ENCODE results near the gene SIRT3.

The SIRT3 gene

GRCh38 chr11:249062-249461 is 12.9 kb upstream of the SIRT3 start:
- CTCF ChIA-PET, result interaction anchor here (1.3 to 3.7 kb wide), 3 partner anchors 10 to 57 kb away, joined by 5 to 30 read pairs (median 28); partner anchors contain the start of genes IFITM2 and NLRP6
- Histone ChIP-seq H3K27ac (ENCODE audit: extremely low read depth, low read depth, low read length) (no peak overlapping the region), H3K9me3 (ENCODE audit: control insufficient read depth, insufficient read depth, low read depth, low read length) (no peaks in the 10 kb centered on the region), H3K4me1 (ENCODE audit: control insufficient read depth, insufficient read depth, low read length) (no peaks in the 10 kb centered on the region), H3K4me3 (ENCODE audit: low read depth, low read length) (no peak overlapping the region), H3K36me3 (ENCODE audit: control insufficient read depth in 2 of 2, insufficient read depth in 1 of 2, low read length in 2 of 2) (peaks cover 5 to 95% of the 10 kb centered on the region in 2 experiments)
- TF ChIP-seq ZBTB20 (tag by site-specific recombination; IDR thresholded peaks at IDR 0.05), result no peak
- POLR2A ChIA-PET, result interaction anchor here (1.0 kb wide), 1 partner anchor 42 kb away, joined by 3 read pairs; the partner anchor contains the start of genes BET1L and RIC8A

- ChIA-PET POLR2A (interaction anchor here (0.6 to 0.9 kb wide), 2 partner anchors 65 to 110 kb away, joined by 5 to 6 read pairs; no protein-coding TSS in a partner anchor), CTCF (no interaction called here)
- peaks cover 9 to 95% of the 10 kb centered on the region in 2 experiments for H3K36me3 ChIP-seq (ENCODE audit: control insufficient read depth in 2 of 2, insufficient read depth in 1 of 2, low read length in 2 of 2)
Observed at GRCh38 chr11:244376-244775, 8.2 kb upstream of the SIRT3 start.

More at GRCh38 chr11:244376-244775, 8.2 kb upstream of the SIRT3 start:
- Histone ChIP-seq H3K4me1 (ENCODE audit: control insufficient read depth, insufficient read depth, low read length) (no peaks in the 10 kb centered on the region), H3K27ac (ENCODE audit: extremely low read depth, low read depth, low read length) (no peak overlapping the region), H3K9me3 (ENCODE audit: control insufficient read depth, insufficient read depth, low read depth, low read length) (no peaks in the 10 kb centered on the region), H3K4me3 (ENCODE audit: low read depth, low read length) (no peak overlapping the region)
- TF ChIP-seq TCF7L2 (IDR thresholded peaks at IDR 0.05; ENCODE audit: borderline replicate concordance, low read depth, low read length), result no peak
- no peak for TF ChIP-seq ZNF140 (tag by site-specific recombination; IDR thresholded peaks at IDR 0.05)
- no peak for TF ChIP-seq ZNF302 (tag by site-specific recombination; IDR thresholded peaks at IDR 0.05; ENCODE audit: low read depth)
- no peak for TF ChIP-seq HOXD13 (CRISPR knock-in tag; IDR thresholded peaks at IDR 0.05; ENCODE audit: borderline replicate concordance)
- no peak for TF ChIP-seq ZNF639 (tag by site-specific recombination; IDR thresholded peaks at IDR 0.05)
- TF ChIP-seq ZNF274 (IDR thresholded peaks at IDR 0.05; ENCODE audit: low read length), result no peak
- no peak for TF ChIP-seq ZNF274 (tag by site-specific recombination; IDR thresholded peaks at IDR 0.05; ENCODE audit: borderline replicate concordance)
- TF ChIP-seq ZFHX2 (tag by site-specific recombination; conservative IDR thresholded peaks at IDR 0.05), result no peak
- TF ChIP-seq ZNF518A (tag by site-specific recombination; conservative IDR thresholded peaks at IDR 0.05; ENCODE audit: low read depth), result no peak
- TF ChIP-seq REST (tag by site-specific recombination; IDR thresholded peaks at IDR 0.05), result no peak
- TF ChIP-seq ZBTB26 (tag by site-specific recombination; optimal IDR thresholded peaks at IDR 0.05), result no peak
- no peak for TF ChIP-seq ZFP69B (tag by site-specific recombination; IDR thresholded peaks at IDR 0.05)
- no peak for TF ChIP-seq GLI4 (tag by site-specific recombination; IDR thresholded peaks at IDR 0.05)
- TF ChIP-seq ZNF311 (tag by site-specific recombination; IDR thresholded peaks at IDR 0.05; ENCODE audit: borderline replicate concordance), result no peak
- TF ChIP-seq ZNF10 (tag by site-specific recombination; IDR thresholded peaks at IDR 0.05), result no peak
- TF ChIP-seq ZBTB8A (tag by site-specific recombination; IDR thresholded peaks at IDR 0.05), result no peak
